SK-N-SH treated with all-trans-retinoic acid at 6 μM for 48 hours (cell line): Measurements from ENCODE around the gene ARMH4.

Experiments used
- ARNTL ChIP-seq: fragments of 450-650 bp; formaldehyde crosslinking; IDR thresholded peaks from 2 replicates; pipeline ENCODE4 v1.5.0; 2020; ENCODE audit warnings: low read depth, mild to moderate bottlenecking, moderate library complexity, borderline replicate concordance
- BACH2 ChIP-seq: fragments of 250-450 bp; sonication (Bioruptor Pico); IDR thresholded peaks from 2 replicates; pipeline ENCODE4 v1.9.0; 2021; ENCODE audit warnings: mild to moderate bottlenecking, borderline replicate concordance
- GLIS3 ChIP-seq: fragments of 250-450 bp; sonication (Bioruptor Pico); IDR thresholded peaks from 2 replicates; pipeline ENCODE4 v1.5.0; 2020; ENCODE audit warnings: mild to moderate bottlenecking, moderate library complexity
- OSR1 ChIP-seq: fragments of 250-450 bp; sonication (Bioruptor Pico); IDR thresholded peaks from 2 replicates; pipeline ENCODE4 v1.8.0; 2022; ENCODE audit warnings: moderate library complexity, mild to moderate bottlenecking, inconsistent platforms
- RARB ChIP-seq: fragments of 250-450 bp; sonication (Bioruptor Pico); IDR thresholded peaks from 2 replicates; pipeline ENCODE4 v1.8.0; 2021; ENCODE audit warnings: mild to moderate bottlenecking, moderate library complexity
- SNAI2 ChIP-seq: fragments of 250-450 bp; sonication (Bioruptor Pico); IDR thresholded peaks from 2 replicates; pipeline ENCODE4 v1.5.0; 2020; ENCODE audit warnings: mild to moderate bottlenecking, moderate library complexity
- TCF4 ChIP-seq: fragments of 250-450 bp; sonication (Bioruptor Pico); IDR thresholded peaks from 2 replicates; pipeline ENCODE4 v1.8.0; 2021; ENCODE audit warnings: mild to moderate bottlenecking, moderate library complexity, borderline replicate concordance
- ZFP3 ChIP-seq: fragments of 250-450 bp; sonication (Bioruptor Pico); IDR thresholded peaks from 2 replicates; pipeline ENCODE4 v1.5.0; 2020; ENCODE audit warnings: mild to moderate bottlenecking, moderate library complexity
- ZNF565 ChIP-seq: fragments of 450-650 bp; formaldehyde crosslinking; conservative IDR thresholded peaks from 2 replicates; pipeline ENCODE4 v1.5.0; 2020; ENCODE audit warnings: low read depth, mild to moderate bottlenecking, moderate library complexity
- ZNF70 ChIP-seq: fragments of 450-650 bp; formaldehyde crosslinking; IDR thresholded peaks from 2 replicates; pipeline ENCODE4 v1.5.0; 2020; ENCODE audit warnings: mild to moderate bottlenecking, moderate library complexity
- TF ChIP-seq, protein P1 (sequence below): fragments of 250-450 bp; sonication (Bioruptor Pico); IDR thresholded peaks from 2 replicates; pipeline ENCODE4 v1.8.0; 2020; ENCODE audit warnings: mild to moderate bottlenecking, moderate library complexity, borderline replicate concordance
- TF ChIP-seq, protein P2 (sequence below): fragments of 250-450 bp; sonication (Bioruptor Pico); IDR thresholded peaks from 2 replicates; pipeline ENCODE4 v1.5.1; 2020; ENCODE audit warnings: low read depth, mild to moderate bottlenecking, moderate library complexity
- TF ChIP-seq, protein P3 (sequence below): fragments of 250-450 bp; sonication (Bioruptor Pico); IDR thresholded peaks from 2 replicates; pipeline ENCODE4 v1.5.0; 2020; ENCODE audit warnings: mild to moderate bottlenecking, moderate library complexity
- TF ChIP-seq, protein P4 (sequence below): fragments of 250-450 bp; sonication (Bioruptor Pico); IDR thresholded peaks from 2 replicates; pipeline ENCODE4 v1.5.1; 2021; ENCODE audit warnings: mild to moderate bottlenecking, moderate library complexity

DNA sequence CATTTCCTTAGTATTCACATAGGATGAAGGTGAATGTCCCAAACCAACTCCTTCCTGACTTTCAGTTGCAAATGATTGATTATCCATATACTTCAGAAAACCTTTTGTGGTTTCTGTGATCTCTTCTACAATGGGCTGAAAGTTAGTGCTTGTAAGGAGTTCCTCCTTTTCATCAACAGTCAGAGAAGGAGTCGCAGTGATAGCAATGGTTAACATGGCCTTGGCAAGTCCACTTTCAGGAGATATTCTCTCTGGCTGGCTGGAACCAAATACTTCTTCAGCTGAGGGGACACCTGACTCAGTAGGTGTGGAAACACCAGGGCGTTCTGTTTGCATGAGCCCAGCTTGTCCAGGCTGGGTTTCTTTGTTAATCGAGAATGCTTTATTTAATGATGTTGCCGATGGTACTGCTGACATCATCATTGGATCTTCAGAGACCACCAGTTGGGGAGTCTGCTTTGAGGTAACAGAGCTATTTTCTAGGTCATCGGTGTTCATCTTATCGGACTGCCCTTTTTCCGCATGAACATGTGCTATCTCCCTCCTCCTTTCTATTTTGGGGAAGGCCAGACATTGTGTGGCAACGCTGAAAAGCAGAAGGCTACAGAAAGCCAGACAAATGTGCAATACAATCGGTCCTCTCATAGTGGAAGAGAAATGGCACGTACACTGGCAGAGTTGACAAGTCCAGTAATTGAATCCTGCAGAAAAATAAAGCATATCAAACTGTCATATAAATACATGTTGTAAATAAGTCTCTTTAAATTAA is 13.1 kb downstream of the ARMH4 start:
- TF ChIP-seq, protein P1, sequence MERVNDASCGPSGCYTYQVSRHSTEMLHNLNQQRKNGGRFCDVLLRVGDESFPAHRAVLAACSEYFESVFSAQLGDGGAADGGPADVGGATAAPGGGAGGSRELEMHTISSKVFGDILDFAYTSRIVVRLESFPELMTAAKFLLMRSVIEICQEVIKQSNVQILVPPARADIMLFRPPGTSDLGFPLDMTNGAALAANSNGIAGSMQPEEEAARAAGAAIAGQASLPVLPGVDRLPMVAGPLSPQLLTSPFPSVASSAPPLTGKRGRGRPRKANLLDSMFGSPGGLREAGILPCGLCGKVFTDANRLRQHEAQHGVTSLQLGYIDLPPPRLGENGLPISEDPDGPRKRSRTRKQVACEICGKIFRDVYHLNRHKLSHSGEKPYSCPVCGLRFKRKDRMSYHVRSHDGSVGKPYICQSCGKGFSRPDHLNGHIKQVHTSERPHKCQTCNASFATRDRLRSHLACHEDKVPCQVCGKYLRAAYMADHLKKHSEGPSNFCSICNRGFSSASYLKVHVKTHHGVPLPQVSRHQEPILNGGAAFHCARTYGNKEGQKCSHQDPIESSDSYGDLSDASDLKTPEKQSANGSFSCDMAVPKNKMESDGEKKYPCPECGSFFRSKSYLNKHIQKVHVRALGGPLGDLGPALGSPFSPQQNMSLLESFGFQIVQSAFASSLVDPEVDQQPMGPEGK, result no peak
- no peak for TF ChIP-seq ARNTL (CRISPR knock-in tag)
- TF ChIP-seq GLIS3, result no peak
- TF ChIP-seq, protein P2, sequence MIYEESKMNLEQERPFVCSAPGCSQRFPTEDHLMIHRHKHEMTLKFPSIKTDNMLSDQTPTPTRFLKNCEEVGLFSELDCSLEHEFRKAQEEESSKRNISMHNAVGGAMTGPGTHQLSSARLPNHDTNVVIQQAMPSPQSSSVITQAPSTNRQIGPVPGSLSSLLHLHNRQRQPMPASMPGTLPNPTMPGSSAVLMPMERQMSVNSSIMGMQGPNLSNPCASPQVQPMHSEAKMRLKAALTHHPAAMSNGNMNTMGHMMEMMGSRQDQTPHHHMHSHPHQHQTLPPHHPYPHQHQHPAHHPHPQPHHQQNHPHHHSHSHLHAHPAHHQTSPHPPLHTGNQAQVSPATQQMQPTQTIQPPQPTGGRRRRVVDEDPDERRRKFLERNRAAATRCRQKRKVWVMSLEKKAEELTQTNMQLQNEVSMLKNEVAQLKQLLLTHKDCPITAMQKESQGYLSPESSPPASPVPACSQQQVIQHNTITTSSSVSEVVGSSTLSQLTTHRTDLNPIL, result no peak
- no peak for TF ChIP-seq ZNF70 (CRISPR knock-in tag)
- TF ChIP-seq ZNF565, result no peak
- no peak for TF ChIP-seq ZFP3 (CRISPR knock-in tag)
- TF ChIP-seq, protein P3, sequence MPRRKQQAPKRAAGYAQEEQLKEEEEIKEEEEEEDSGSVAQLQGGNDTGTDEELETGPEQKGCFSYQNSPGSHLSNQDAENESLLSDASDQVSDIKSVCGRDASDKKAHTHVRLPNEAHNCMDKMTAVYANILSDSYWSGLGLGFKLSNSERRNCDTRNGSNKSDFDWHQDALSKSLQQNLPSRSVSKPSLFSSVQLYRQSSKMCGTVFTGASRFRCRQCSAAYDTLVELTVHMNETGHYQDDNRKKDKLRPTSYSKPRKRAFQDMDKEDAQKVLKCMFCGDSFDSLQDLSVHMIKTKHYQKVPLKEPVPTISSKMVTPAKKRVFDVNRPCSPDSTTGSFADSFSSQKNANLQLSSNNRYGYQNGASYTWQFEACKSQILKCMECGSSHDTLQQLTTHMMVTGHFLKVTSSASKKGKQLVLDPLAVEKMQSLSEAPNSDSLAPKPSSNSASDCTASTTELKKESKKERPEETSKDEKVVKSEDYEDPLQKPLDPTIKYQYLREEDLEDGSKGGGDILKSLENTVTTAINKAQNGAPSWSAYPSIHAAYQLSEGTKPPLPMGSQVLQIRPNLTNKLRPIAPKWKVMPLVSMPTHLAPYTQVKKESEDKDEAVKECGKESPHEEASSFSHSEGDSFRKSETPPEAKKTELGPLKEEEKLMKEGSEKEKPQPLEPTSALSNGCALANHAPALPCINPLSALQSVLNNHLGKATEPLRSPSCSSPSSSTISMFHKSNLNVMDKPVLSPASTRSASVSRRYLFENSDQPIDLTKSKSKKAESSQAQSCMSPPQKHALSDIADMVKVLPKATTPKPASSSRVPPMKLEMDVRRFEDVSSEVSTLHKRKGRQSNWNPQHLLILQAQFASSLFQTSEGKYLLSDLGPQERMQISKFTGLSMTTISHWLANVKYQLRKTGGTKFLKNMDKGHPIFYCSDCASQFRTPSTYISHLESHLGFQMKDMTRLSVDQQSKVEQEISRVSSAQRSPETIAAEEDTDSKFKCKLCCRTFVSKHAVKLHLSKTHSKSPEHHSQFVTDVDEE (CRISPR knock-in tag), result no peak
- TF ChIP-seq, protein P4, sequence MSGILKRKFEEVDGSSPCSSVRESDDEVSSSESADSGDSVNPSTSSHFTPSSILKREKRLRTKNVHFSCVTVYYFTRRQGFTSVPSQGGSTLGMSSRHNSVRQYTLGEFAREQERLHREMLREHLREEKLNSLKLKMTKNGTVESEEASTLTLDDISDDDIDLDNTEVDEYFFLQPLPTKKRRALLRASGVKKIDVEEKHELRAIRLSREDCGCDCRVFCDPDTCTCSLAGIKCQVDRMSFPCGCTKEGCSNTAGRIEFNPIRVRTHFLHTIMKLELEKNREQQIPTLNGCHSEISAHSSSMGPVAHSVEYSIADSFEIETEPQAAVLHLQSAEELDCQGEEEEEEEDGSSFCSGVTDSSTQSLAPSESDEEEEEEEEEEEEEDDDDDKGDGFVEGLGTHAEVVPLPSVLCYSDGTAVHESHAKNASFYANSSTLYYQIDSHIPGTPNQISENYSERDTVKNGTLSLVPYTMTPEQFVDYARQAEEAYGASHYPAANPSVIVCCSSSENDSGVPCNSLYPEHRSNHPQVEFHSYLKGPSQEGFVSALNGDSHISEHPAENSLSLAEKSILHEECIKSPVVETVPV (CRISPR knock-in tag), result no peak
- no peak for TF ChIP-seq BACH2
- no peak for TF ChIP-seq RARB (CRISPR knock-in tag)
- TF ChIP-seq TCF4, result no peak
- no peak for TF ChIP-seq SNAI2 (CRISPR knock-in tag)
- no peak for TF ChIP-seq OSR1
